Fibroblast of the aortic adventitia (primary cell): ENCODE measurements around the gene GRK1. TPM values are rescaled to one million over a fixed set of nuclear protein-coding genes. Genes with fewer than 3 reads are reported as not detected.

Source experiments
- DNase-seq: peaks from one replicate; pipeline ENCODE4 v3.0.0-alpha.2; 2010; ENCODE audit warnings: low read depth
- H3K4me3 ChIP-seq: 2 replicates; pipeline ENCODE4 v1.5.1; 2011; ENCODE audit warnings: low read depth, mild to moderate bottlenecking, control low read depth, low read length, moderate library complexity
- CTCF ChIP-seq: IDR thresholded peaks from 2 replicates; pipeline ENCODE4 v1.5.1; 2011; ENCODE audit warnings: mild to moderate bottlenecking, low read length, control low read depth, inconsistent platforms; ENCODE audit not compliant: insufficient read depth
- total RNA-seq: library from RNA; depleted of rRNA; stranded (reverse); fragments of >200 nt; gene quantifications from 2 replicates; pipeline ENCODE4 v1.2.3, GENCODE V29; 2012; ENCODE audit warnings: low replicate concordance

GRK1 gene
- total RNA-seq, 1 donor = not detected

GRCh38 chr13:113665597-113666328 lies 1.3 kb upstream of the GRK1 start:
- DNase-seq = no peak
- no peak overlapping the region for H3K4me3 ChIP-seq
- TF ChIP-seq CTCF = no peak

- TF ChIP-seq CTCF = no peak
- H3K4me3 ChIP-seq = no peak overlapping the region
- DNase-seq = no peak
These were observed 719 bp upstream of the GRK1 start for GRCh38 chr13:113666329-113666670.

GRCh38 chr13:113667771-113668490 lies 912 bp downstream of the GRK1 start:
- DNase-seq = no peak
- no peak for TF ChIP-seq CTCF
- no peak overlapping the region for H3K4me3 ChIP-seq

- no peak for DNase-seq
- no peak overlapping the region for H3K4me3 ChIP-seq
- no peak for TF ChIP-seq CTCF
These were observed 1.5 kb downstream of the GRK1 start for GRCh38 chr13:113668491-113668971.

GRCh38 chr13:113669231-113669754 lies 2.3 kb downstream of the GRK1 start:
- DNase-seq = no peak
- no peak for TF ChIP-seq CTCF
- no peak overlapping the region for H3K4me3 ChIP-seq

GRCh38 chr13:113669755-113670341 lies 2.8 kb downstream of the GRK1 start:
- no peak overlapping the region for H3K4me3 ChIP-seq
- DNase-seq = no peak
- TF ChIP-seq CTCF = no peak
